Transverse colon (tissue), 4 donors: Measurements from ENCODE around the gene STARD10. TPM values are rescaled to one million over a fixed set of nuclear protein-coding genes. Genes with fewer than 3 reads are reported as not detected.
A peak's percentile ranks its signal among the peaks of the same experiment; 100 is the strongest.

ENCODE experiments used
- DNase-seq: peaks from one replicate; pipeline ENCODE4 v3.0.0-alpha.2; 2019
- H3K27ac ChIP-seq, 4 donors: fragments of 200-600 bp; sonication (generic); 2 replicates each; pipeline ENCODE4 v1.5.1; 2016 to 2018; ENCODE audit warnings: inconsistent platforms in 4 of 4
- H3K27me3 ChIP-seq: fragments of 200-600 bp; sonication (generic); 2 replicates; pipeline ENCODE4 v1.5.1; 2017; ENCODE audit warnings: inconsistent platforms
- H3K36me3 ChIP-seq, 4 donors: fragments of 200-600 bp; sonication (generic); 2 replicates each; pipeline ENCODE4 v1.5.1; 2017 to 2019; ENCODE audit warnings: inconsistent platforms in 4 of 4
- H3K4me1 ChIP-seq, 4 donors: fragments of 200-600 bp; sonication (generic); 2 replicates each; pipeline ENCODE4 v1.5.1; 2017 to 2020; ENCODE audit warnings: inconsistent platforms in 4 of 4
- H3K4me3 ChIP-seq, 4 donors: fragments of 200-600 bp; sonication (generic); 1 replicate in 1 of 4; 2 replicates in 3 of 4; pipeline versions ENCODE4 v1.5.1 to v1.6.1; 2017 to 2019; ENCODE audit warnings: inconsistent platforms in 4 of 4
- H3K9me3 ChIP-seq, 2 donors: fragments of 200-600 bp; sonication (generic); 2 replicates each; pipeline ENCODE4 v1.5.1; 2017 to 2019; ENCODE audit warnings: inconsistent platforms in 2 of 2
- EP300 ChIP-seq: sonication (generic); formaldehyde crosslinking; IDR thresholded peaks from one replicate; pipeline ENCODE4 v1.6.1; 2017; ENCODE audit warnings: antibody characterized with exemption, low read depth
- POLR2A ChIP-seq: fragments of 450-650 bp; IDR thresholded peaks from one replicate; pipeline ENCODE4 v1.6.1; 2016; ENCODE audit warnings: antibody characterized with exemption, mild to moderate bottlenecking, moderate library complexity
- POLR2AphosphoS5 ChIP-seq, 3 donors: sonication (generic); formaldehyde crosslinking; IDR thresholded peaks; one replicate each; pipeline ENCODE4 v1.6.1; 2016; ENCODE audit warnings: antibody characterized with exemption in 3 of 3
- WGBS, 2 donors: methylation state at CpG; one replicate each; pipeline ENCODE4 v1.1.5; 2018; ENCODE audit warnings: low coverage in 1 of 2; 5-methylcytosine and 5-hydroxymethylcytosine counted together
- in situ Hi-C, 4 donors: fragments of 200-750 bp; cut with MboI; loops; one replicate each; pipeline versions ENCODE4 v1.15.0 to v1.15.1; 2017; ENCODE audit warnings: low sequenced_read_pairs in 3 of 4, low pct_ligation_motif_present in 1 of 4, low pct_unique_long_range_greater_than_20kb in 1 of 4
- intact Hi-C: fragments of 100-400 bp; cut with DNase I; formaldehyde crosslinking; loops from one replicate; pipeline ENCODE4 v1.15.1; 2023; ENCODE audit warnings: low total_unique reads
- total RNA-seq, 4 donors: library from RNA; depleted of rRNA; stranded (reverse); fragments of >200 nt; gene quantifications; one replicate each; pipeline ENCODE4 v1.1.0, GENCODE V29; 2016
- TF ChIP-seq, protein P1 (sequence below), 5 experiments: fragments of 200-600 bp in 3 of 5; fragments of 450-650 bp in 2 of 5; sonication (generic) in 3 of 5; IDR thresholded peaks; 1 replicate in 2 of 5; 2 replicates in 3 of 5; pipeline ENCODE4 v1.5.1; 2016 to 2017; ENCODE audit warnings: antibody characterized with exemption in 5 of 5, inconsistent platforms in 3 of 5, mild to moderate bottlenecking in 2 of 5, moderate library complexity in 1 of 5

STARD10 gene
- total RNA-seq, 4 donors from 2014 or later = 82.7 to 714 (median 225) TPM

DNA sequence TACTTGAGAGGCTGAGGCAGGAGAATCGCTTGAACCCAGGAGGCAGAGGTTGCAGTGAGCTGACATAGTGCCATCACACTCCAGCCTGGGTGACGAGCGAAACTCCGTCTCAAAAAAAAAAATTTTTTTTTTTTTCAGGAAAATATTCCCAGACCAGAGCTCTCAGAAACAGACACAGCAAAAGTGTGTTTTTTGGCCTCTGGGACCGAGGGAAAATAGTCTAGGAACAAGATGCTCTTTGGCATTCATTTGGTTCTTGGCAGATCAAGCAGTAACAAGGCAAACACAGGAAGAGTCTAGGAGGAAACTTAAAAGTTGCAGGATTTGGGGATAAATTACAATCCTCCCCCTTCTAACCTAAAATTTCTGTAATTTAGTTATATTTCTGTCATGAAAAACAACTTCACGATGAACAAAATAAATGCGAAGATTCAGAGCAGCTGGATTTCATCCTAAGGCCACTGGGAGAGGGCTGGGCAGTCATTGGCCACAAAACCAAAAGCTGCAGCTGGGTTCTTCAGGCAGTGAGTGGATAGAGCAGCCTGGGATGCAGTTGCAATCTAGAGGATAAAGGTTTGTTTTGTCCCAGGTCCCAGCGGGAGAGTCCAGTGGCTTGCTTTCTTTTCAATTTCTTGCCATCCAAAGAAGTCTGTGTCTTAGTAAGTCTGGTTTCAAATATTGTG lies 40.1 kb upstream of the STARD10 start:
- in situ Hi-C loops = loop anchor here (5.0 to 10.0 kb wide), 3 partner anchors 338 to 411 kb away; no protein-coding TSS in a partner anchor
- H3K36me3 ChIP-seq = peaks cover 0 to 4% (median 0%) of the 10 kb centered on the region in 4 donors
- H3K4me1 ChIP-seq = peaks cover 0 to 11% (median 5%) of the 10 kb centered on the region in 4 donors
- no peak overlapping the region for H3K4me3 ChIP-seq
- peak overlapping the region; percentile 36 to 64 (median 48) for H3K27ac ChIP-seq
- no peaks in the 10 kb centered on the region for H3K9me3 ChIP-seq
- no peak for TF ChIP-seq EP300
- TF ChIP-seq, protein P1, sequence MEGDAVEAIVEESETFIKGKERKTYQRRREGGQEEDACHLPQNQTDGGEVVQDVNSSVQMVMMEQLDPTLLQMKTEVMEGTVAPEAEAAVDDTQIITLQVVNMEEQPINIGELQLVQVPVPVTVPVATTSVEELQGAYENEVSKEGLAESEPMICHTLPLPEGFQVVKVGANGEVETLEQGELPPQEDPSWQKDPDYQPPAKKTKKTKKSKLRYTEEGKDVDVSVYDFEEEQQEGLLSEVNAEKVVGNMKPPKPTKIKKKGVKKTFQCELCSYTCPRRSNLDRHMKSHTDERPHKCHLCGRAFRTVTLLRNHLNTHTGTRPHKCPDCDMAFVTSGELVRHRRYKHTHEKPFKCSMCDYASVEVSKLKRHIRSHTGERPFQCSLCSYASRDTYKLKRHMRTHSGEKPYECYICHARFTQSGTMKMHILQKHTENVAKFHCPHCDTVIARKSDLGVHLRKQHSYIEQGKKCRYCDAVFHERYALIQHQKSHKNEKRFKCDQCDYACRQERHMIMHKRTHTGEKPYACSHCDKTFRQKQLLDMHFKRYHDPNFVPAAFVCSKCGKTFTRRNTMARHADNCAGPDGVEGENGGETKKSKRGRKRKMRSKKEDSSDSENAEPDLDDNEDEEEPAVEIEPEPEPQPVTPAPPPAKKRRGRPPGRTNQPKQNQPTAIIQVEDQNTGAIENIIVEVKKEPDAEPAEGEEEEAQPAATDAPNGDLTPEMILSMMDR (IDR thresholded peaks at IDR 0.05) = no peak
- no peak for TF ChIP-seq POLR2AphosphoS5 (IDR thresholded peaks at IDR 0.05)
- TF ChIP-seq POLR2A = no peak
- DNase-seq = no peak
- H3K27me3 ChIP-seq = no peaks in the 10 kb centered on the region
- 57 to 64% methylated on average over 6 to 8 of the region's 8 CpGs for WGBS, 2 donors
- intact Hi-C loops = no loop called here

DNA sequence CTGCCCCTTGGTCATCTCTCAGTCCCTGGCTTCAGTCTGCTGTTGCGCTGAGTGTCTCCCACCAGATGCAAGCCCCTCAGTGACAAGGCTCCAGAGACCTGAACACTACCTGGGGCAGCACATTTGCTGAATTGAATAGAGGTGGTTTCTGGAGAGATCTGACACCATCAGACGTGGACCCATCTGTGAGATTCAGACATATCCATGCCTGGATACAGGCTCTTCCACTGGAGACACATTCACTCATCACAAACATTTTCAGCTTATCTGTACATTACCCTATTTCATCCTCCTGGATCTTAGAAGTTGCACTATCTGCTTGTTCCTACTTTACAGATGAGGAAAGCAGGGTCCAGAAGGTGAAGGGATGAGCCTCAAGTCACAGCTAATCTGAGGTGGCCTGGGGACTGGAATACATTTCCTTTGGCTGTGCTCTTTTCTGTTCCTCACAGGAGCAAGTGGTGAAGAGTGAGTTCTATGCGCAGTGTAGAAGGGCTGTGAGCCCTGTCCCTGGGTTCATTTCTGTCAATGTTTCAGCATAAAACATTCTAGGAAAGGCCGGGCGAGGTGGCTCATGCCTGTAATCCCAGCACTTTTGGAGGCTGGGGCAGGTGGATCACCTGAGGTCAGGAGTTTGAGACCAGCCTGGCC lies 39.4 kb upstream of the STARD10 start:
- DNase-seq = no peak
- H3K4me1 ChIP-seq = peaks cover 0 to 11% (median 7%) of the 10 kb centered on the region in 4 donors
- intact Hi-C loops = no loop called here

DNA sequence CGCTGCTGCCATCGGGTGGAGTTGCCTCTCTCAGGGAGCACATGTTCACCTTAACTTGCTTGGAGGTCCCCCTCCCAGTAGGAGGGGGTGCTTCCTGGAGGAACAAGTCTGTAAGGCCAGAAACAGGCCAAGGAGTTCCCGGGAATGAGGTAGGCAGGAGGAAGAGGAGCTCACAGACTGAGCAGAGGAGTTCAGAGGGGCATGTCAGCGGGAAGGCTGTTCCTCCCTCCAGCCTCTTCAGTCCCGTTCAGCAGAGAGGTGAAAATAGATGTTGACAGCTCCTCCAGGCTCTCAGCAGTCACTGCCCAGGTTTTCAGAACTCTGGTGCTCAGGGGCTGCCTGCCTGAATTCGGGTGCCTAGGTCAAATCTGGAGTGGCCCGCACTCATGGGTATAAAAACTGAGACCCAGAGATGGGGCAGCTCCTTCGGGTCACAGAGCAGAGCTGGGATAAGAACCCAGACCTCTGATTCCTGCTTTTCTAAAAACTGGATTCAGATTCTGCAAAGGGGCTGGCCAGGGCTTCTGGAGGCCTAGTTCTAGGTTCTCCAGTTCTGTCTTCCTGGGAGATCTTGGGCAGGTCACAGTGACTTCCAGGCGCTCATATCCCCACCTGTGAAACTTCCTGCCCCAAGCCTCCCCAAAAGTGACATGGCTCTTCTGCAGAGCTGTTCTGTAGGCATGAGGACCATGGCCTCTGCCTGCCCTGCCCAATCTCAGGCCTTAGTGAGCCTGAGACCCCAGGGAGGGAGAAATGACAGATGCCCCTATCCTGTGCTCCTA lies 38.6 kb upstream of the STARD10 start:
- H3K27me3 ChIP-seq = no peaks in the 10 kb centered on the region
- DNase-seq = no peak
- in situ Hi-C loops = loop anchor here (5.0 to 10.0 kb wide), 3 partner anchors 340 to 412 kb away; no protein-coding TSS in a partner anchor
- no peak overlapping the region for H3K4me3 ChIP-seq
- peaks cover 0 to 14% (median 9%) of the 10 kb centered on the region in 4 donors for H3K4me1 ChIP-seq
- WGBS, 2 donors = 64 to 80% methylated on average over 4 to 9 of the region's 9 CpGs
- intact Hi-C loops = no loop called here
- no peaks in the 10 kb centered on the region for H3K36me3 ChIP-seq
- no peaks in the 10 kb centered on the region for H3K9me3 ChIP-seq
- peak overlapping the region in 2 of 4 donors; percentile 26 to 64 for H3K27ac ChIP-seq
- TF ChIP-seq POLR2A (no peak), EP300 (no peak), POLR2AphosphoS5 (IDR thresholded peaks at IDR 0.05) (no peak)
- TF ChIP-seq, protein P1 (IDR thresholded peaks at IDR 0.05) = no peak

More for the DNA sequence above, 39.4 kb upstream of the STARD10 start:
- H3K27ac ChIP-seq = peak overlapping the region; percentile 26 to 64 (median 48)
- no peaks in the 10 kb centered on the region for H3K27me3 ChIP-seq
- TF ChIP-seq EP300 = no peak
- TF ChIP-seq POLR2AphosphoS5 (IDR thresholded peaks at IDR 0.05) = no peak
- TF ChIP-seq, protein P1 (IDR thresholded peaks at IDR 0.05) = no peak
- TF ChIP-seq POLR2A = no peak
- no peak overlapping the region for H3K4me3 ChIP-seq
- WGBS, 2 donors = 92 to 95% methylated on average over 2 to 5 of the region's 5 CpGs
- in situ Hi-C loops = loop anchor here (5.0 to 10.0 kb wide), 3 partner anchors 339 to 412 kb away; no protein-coding TSS in a partner anchor
- H3K36me3 ChIP-seq = peaks cover 0 to 3% (median 0%) of the 10 kb centered on the region in 4 donors
- no peaks in the 10 kb centered on the region for H3K9me3 ChIP-seq
